Measurements from ENCODE around the gene SERPIND1. TPM values are rescaled to one million over a fixed set of nuclear protein-coding genes. Genes with fewer than 3 reads are reported as not detected.

SERPIND1 gene
- total and polyA plus RNA-seq, 9 donors = 0.22 to 5.0 (median 1.1) TPM

- no peak overlapping the region for H3K27ac ChIP-seq
- no peak overlapping the region for H3K4me3 ChIP-seq
- 96 to 99% (median 96%) methylated on average over 5 of the region's 5 CpGs for WGBS, 3 donors
- H3K27me3 ChIP-seq = no peaks in the 10 kb centered on the region
- H3K36me3 ChIP-seq = no peaks in the 10 kb centered on the region
- peaks cover 9% of the 10 kb centered on the region for H3K4me1 ChIP-seq (ENCODE audit: insufficient read depth)
- TF ChIP-seq CTCF (IDR thresholded peaks at IDR 0.05) = no peak
- TF ChIP-seq EP300 (IDR thresholded peaks at IDR 0.05) = no peak
- TF ChIP-seq POLR2A (IDR thresholded peaks at IDR 0.05) = no peak
- no peak for DNase-seq
- H3K9me3 ChIP-seq = no peaks in the 10 kb centered on the region
- intact Hi-C loops (cut with DNase I) = no loop called here
Measured at GRCh38 chr22:20788627-20789344, 14.9 kb downstream of the SERPIND1 start.

- 69 to 75% (median 75%) methylated on average over 12 of the region's 12 CpGs for WGBS, 3 donors
- intact Hi-C loops (cut with DNase I) = no loop called here
- H3K36me3 ChIP-seq = no peaks in the 10 kb centered on the region
- DNase-seq = peak in 1 of 5 donors; percentile 40
- TF ChIP-seq CTCF (IDR thresholded peaks at IDR 0.05) (no peak), EP300 (IDR thresholded peaks at IDR 0.05) (no peak), POLR2A (IDR thresholded peaks at IDR 0.05) (no peak)
- H3K27me3 ChIP-seq = no peaks in the 10 kb centered on the region
- no peaks in the 10 kb centered on the region for H3K9me3 ChIP-seq
- no peak overlapping the region for H3K27ac ChIP-seq
- no peak overlapping the region for H3K4me3 ChIP-seq
- peaks cover 9% of the 10 kb centered on the region for H3K4me1 ChIP-seq (ENCODE audit: insufficient read depth)
Measured at GRCh38 chr22:20792221-20792965, 18.5 kb downstream of the SERPIND1 start.

GRCh38 chr22:20792966-20793728, 19.2 kb downstream of the SERPIND1 start:
- no peaks in the 10 kb centered on the region for H3K9me3 ChIP-seq
- 10 to 32% (median 25%) methylated on average over 3 of the region's 3 CpGs for WGBS, 3 donors
- H3K4me3 ChIP-seq = no peak overlapping the region
- DNase-seq = no peak
- TF ChIP-seq CTCF (IDR thresholded peaks at IDR 0.05) (no peak), POLR2A (IDR thresholded peaks at IDR 0.05) (no peak), EP300 (IDR thresholded peaks at IDR 0.05) (no peak)
- intact Hi-C loops (cut with DNase I) = no loop called here
- no peaks in the 10 kb centered on the region for H3K27me3 ChIP-seq
- no peaks in the 10 kb centered on the region for H3K36me3 ChIP-seq
- no peak overlapping the region for H3K27ac ChIP-seq
- H3K4me1 ChIP-seq (ENCODE audit: insufficient read depth) = peaks cover 9% of the 10 kb centered on the region
